Brain pericyte (primary cell): ENCODE data around the gene STT3A.

Experiments used
- DNase-seq: peaks from one replicate; pipeline ENCODE4 v3.0.0-alpha.2; 2012; ENCODE audit warnings: low read depth, low spot score

STT3A gene

GRCh38 chr11:125587480-125587879, 5.2 kb upstream of the STT3A start:
- no peak for DNase-seq

DNA sequence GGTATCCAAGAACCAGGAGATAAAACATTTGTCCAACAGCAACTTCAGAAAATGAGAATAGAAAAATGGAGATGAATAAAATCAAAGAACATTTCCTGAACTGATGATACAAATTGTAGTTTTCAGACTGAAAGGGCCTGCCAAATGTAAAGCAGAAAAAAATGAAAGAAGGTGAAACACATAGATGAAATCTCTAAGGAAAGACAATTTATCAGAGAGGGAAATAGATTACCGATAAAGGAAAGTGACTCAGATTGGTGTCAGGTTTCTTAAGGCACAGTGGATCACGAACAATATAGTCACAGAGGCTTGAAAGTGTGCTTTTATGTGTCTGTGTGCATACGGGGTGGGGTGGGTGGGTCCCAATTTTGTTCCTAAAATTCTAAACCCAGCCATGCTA, 4.1 kb upstream of the STT3A start:
- DNase-seq, result no peak

DNA sequence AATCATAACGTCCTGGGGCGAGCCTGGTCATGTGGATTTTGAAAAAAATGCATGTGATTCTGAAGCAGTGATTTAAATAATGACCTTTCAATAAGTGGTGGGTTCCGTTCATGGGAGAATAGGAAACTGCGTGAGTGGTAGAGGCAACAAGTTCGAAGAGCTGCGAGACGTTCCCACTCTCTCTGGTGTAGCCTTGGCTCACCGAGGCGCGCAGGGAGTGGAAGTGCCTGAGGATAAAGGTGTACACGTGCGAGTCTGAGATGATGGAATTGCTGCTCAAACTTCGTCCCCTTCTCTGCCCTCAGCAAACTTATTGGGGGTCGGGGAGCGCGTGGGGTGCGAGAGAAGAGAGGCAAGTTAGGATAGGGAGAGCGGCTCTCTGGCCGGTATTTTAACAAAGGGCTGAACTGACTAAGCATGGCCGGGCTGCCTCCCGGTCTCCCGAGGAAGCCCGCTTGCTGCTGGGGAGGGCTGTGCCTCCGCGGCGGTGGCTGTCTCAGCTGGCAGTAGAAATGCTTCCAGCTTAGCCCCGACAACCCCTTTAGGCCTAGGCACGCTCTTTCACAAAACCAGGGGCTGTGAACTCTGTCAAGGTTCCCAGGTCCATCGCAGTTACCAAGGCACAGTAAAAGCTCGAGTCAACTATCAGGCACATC, 875 bp upstream of the STT3A start:
- peak; percentile 26 for DNase-seq

- no peak for DNase-seq
Observed at GRCh38 chr11:125593114-125593820, 615 bp downstream of the STT3A start.

- DNase-seq, result no peak
Observed at GRCh38 chr11:125594958-125595357, 2.3 kb downstream of the STT3A start.

- no peak for DNase-seq
Observed at GRCh38 chr11:125600663-125601062, 8.0 kb downstream of the STT3A start.

DNA sequence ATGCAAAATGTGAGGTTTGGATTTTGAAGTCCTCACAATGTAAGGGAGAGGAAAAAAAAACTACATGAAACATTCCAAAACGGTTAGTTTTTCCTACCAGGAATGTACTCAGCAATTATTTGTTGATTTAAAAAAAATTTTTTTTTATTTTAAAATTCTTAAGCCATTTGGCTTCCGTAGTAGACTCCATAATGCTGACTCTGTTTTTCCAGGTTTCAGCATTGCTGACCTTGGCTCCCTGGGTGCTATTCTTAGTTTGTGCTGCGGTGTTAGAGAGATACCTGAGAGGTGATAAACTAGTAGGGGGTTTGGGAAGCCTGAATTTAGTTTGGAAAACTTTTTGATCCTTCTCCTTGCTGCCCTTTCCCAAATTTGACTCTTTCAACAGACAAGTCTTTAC, 10.6 kb downstream of the STT3A start:
- no peak for DNase-seq

DNA sequence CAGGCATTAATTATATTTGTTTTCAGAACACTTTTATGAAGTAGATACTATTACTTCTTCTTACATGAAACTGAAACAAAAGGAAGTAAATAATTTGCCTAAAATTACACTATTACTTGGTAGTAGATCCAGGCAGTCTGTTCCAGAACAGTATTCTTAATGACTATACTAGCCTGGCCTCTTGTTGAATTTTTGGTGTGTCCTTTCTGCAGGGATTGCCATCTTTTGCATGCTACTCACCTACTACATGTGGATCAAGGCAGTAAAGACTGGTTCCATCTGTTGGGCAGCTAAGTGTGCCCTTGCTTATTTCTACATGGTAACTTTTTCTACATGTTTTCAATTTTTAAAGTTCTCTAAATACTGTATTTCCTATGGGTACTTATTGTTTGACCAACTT, 12.8 kb downstream of the STT3A start:
- no peak for DNase-seq

GRCh38 chr11:125609545-125609944, 16.9 kb downstream of the STT3A start:
- DNase-seq, result no peak

- DNase-seq, result no peak
Observed at GRCh38 chr11:125618383-125618782, 25.7 kb downstream of the STT3A start.

DNA sequence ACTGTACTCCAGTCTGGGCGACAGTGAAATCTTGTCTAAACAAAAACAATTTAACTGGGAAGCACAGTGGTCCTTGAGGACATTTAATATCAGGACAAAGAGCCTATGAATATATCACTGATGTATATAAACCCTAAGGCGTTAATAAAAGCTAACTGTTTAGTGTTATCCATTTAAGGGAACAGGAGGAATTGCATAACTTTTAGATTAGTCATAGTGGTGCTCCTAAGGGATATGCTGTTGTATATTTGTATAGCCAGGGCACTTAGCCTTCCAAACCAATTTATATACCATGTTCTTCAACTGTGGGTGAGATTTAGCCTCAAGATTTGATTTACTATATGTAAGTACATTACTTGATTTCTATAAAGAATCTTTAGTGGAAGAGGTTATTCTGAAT, 29.3 kb downstream of the STT3A start:
- DNase-seq, result no peak

GRCh38 chr11:125623064-125623463, 30.4 kb downstream of the STT3A start:
- DNase-seq, result no peak

- no peak for DNase-seq
Observed at GRCh38 chr11:125624756-125625213, 32.1 kb downstream of the STT3A start, which contains the start of gene CHEK1. Gene CHEK1, plus strand, starts transcription at chr11:125625163. Its CDS starts 1,606 bp downstream, at chr11:125626769.

DNA sequence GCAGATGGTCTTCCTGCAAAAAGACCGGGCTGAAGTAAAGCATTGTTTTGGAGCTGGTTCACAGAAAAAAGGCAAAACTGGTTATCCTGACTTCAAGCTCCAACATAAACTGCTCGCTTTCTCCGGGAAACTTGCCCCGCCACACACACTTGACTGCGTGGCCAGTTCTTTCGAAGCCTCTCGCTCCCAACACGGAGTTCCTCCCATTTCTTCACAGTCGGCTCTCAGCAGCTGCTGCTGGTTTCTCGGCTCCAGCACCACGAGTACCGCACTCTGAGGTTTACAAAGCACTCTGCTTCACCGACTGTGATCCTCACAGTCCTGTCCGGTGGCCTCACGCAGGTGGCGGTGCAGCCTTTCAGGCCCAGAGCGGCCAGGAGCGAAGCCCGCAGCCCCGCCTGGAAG, 32.6 kb downstream of the STT3A start:
- DNase-seq, result no peak

- peak; percentile 76 for DNase-seq
Observed at GRCh38 chr11:125625630-125626287, 33.1 kb downstream of the STT3A start.

DNA sequence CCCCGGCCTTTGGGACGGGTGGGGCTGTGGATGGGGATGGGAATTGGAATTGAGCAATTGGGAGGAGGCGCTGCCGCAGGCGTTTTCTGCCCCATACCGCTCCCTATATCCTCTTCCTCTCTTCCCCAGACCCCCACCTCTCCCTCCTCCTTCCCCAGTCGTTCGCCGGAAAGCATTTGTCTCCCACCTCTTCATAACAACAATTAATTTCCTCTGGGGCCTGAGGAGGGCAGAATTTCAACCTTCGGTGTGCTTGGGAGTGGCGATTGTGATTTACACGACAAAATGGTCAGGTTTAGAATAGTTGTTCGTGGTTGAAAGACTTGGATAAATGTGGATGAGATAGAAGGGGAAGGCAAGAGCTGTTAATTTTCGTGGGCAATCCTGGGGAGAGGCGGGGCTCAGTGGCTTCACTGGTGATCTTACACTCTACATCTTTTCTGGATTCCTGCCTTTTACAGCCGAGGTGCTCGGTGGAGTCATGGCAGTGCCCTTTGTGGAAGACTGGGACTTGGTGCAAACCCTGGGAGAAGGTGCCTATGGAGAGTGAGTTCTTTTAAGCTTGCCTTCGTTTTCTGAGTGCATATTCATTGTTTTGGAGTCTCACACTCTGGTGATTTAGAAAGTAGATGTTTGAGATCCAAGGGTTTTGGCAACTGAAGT, 33.8 kb downstream of the STT3A start:
- peak; percentile 15 for DNase-seq

DNA sequence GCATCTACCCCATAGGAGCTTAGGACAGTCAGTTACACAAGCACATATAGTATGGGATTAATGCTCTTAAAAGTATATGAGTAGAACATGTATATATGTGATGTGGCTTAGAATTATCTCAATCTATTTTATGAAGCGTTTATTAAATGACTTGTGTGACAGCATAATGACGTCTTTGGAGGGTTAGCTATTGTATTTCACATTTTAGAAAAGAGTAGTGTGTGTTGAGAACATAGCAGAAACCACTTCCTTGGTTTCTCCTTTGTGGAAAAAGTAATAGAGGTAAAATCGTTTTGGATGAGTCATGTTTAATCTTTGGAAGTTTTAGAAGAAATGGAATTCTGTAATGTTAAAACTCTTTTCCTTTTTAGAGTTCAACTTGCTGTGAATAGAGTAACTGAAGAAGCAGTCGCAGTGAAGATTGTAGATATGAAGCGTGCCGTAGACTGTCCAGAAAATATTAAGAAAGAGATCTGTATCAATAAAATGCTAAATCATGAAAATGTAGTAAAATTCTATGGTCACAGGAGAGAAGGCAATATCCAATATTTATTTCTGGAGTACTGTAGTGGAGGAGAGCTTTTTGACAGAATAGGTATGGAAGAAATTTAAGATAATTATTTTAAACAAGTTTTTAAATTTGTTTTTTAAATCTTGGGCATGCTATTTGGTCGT, 34.7 kb downstream of the STT3A start:
- DNase-seq, result no peak

GRCh38 chr11:125637840-125638239, 45.2 kb downstream of the STT3A start:
- DNase-seq, result no peak

- DNase-seq, result no peak
Observed at GRCh38 chr11:125638315-125638714, 45.7 kb downstream of the STT3A start.

GRCh38 chr11:125645871-125646270, 53.2 kb downstream of the STT3A start:
- no peak for DNase-seq

- no peak for DNase-seq
Observed at GRCh38 chr11:125649465-125650166, 57.0 kb downstream of the STT3A start.
